HG03045 (cell line): ENCODE data around the gene C19orf53.

Source experiments
- ATAC-seq: cut with Tn5 transposase; IDR thresholded peaks from one replicate; pipeline ENCODE4 v1.9.1; 2021; ENCODE audit warnings: mild to moderate bottlenecking, moderate library complexity; ENCODE audit not compliant: unreplicated experiment

Gene C19orf53

GRCh38 chr19:13795595-13796300 lies 21.5 kb downstream of the C19orf53 start:
- peak; percentile 26 for ATAC-seq

- ATAC-seq: no peak
Measured at GRCh38 chr19:13796301-13797057, 22.2 kb downstream of the C19orf53 start.

DNA sequence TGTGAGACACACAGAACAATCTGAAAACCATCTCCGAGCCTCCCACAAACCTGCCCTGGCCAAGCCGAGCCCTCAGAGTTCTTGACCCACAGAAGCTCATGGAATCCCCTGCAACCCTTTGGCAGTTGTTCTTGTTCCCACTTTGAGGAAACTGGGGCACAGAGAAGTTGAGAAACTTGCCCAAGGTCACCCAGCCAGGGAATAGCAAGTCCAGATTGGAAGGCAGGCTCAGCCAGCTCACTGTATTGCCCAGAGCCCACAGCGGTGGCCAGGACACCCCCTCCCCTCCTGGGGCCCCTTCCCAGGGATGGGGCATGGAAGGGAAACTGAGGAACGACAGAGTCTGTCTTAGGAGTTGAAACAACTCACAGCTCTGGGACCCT lies 22.8 kb downstream of the C19orf53 start:
- no peak for ATAC-seq

GRCh38 chr19:13797870-13798269 lies 23.6 kb downstream of the C19orf53 start:
- no peak for ATAC-seq

- ATAC-seq: no peak
Measured at GRCh38 chr19:13799669-13800068, 25.4 kb downstream of the C19orf53 start.

DNA sequence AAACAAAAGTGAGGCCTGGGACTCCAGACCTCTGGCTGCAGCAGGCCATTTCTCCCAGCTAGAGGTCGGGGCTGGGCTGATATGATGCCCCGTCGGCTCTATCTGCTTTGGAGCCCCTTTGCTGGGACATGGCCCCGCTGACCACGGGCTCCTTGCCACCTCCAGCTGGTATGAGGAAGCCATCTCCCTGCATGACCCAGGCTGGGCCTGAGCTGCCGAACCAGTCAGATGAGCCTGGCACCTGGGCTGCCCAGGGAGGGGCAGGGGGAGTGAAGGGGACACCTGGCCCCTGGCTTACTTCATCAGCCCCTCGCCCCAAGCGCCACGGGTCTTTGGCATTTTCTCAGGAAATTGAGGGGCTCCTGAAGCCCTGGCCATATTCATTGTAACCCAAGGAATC lies 28.8 kb downstream of the C19orf53 start:
- no peak for ATAC-seq

- no peak for ATAC-seq
Measured at GRCh38 chr19:13804830-13805683, 30.8 kb downstream of the C19orf53 start.

GRCh38 chr19:13806728-13807127 lies 32.5 kb downstream of the C19orf53 start:
- ATAC-seq: no peak

GRCh38 chr19:13807421-13808021 lies 33.3 kb downstream of the C19orf53 start:
- no peak for ATAC-seq

GRCh38 chr19:13808856-13809255 lies 34.6 kb downstream of the C19orf53 start:
- no peak for ATAC-seq

DNA sequence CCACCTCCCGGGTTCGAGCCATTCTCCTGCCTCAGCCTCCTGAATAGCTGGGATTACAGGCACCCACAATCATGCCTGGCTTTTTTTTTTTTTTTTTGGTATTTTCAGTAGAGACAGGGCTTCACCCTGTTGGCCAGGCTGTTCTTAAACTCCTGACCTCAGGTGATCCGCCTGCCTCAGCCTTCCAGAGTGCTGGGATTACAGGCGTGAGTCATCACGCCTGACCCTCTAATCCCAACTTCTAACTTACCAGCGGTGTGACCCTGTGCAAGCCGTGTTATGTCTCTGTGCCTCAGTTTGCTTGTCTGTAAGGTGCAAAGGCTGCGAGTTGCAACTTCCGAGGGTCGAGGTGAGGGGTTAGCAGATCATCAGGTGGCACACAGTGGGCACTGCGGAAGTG lies 38.3 kb downstream of the C19orf53 start:
- ATAC-seq: no peak

DNA sequence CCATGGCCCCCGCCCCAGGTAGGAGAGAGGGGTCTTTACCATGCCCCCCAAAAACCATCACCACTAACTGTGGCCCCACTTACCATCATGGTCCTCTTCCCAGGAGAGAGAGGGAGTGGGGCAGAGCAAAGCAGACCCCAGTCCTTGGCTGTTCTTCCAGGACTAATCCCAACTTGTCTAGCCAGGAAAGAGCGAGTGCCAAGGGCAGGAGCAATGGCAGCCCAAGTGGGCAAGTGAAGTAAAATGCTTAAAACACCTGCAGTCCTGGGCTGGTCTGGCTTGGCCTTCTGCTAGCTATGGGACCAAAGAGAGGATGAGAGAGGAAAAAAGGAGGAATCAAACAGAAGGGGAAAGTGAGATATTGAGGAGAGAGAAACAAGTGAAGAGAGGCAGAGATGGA lies 38.9 kb downstream of the C19orf53 start:
- ATAC-seq: no peak

DNA sequence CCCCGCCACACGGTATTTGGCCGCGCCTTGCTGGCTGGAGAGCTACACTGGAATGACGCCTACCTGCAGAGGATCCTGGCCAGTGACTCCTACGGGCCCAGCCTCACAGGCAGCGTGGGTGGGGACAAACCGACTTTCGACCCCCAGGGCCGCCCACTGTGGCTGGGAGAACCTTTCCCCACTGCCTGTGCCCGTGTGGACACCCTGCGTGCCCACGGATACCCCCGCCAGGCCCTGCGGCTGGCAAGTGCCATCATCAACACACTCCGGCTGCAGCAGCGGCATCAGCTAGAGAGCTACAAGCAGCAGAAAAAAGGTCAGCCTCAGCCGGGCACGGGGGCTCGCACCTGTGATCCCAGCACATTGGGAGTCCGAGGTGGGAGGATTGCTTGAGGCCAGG lies 40.3 kb downstream of the C19orf53 start:
- no peak for ATAC-seq

- no peak for ATAC-seq
Measured at GRCh38 chr19:13817018-13817614, 42.9 kb downstream of the C19orf53 start.

DNA sequence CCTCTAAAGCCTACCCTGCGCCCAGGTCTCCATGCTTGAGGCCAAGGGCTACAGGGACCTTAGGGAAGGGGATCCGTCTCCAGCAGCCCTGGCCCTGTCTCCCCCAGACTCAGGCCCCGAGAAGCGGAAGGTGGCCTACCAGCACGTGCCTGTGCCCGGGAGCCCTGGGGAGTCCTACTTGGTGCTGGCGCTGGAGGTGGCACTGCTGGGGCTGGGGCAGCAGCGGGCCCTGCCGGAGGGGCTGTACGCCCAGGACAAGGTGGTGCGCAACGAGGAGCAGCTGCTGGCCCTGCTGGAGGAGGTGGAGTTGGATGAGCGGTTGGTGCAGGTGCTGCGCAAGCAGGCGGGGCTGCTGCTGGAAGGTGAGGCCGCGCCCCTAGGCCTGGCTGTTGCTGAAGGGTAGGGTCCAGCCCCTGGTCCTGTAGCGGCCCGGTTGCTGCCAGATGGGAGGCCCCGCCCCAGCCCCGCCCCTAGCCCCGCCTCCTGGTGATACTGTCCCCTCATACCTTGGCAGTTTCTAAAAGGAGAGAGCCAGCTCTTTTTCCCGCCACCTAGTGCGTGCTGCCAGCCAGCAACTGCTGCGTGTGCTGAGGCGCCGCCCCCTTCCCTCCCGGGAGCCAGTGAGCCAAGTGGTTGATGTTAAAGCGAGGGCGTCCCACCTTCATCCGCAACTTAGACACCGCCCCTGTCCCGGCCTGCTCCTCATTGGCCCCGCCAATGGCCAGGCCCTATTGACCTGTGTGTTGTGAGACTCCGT lies 43.5 kb downstream of the C19orf53 start:
- ATAC-seq: no peak

- no peak for ATAC-seq
Measured at GRCh38 chr19:13819238-13819637, 45.0 kb downstream of the C19orf53 start.

DNA sequence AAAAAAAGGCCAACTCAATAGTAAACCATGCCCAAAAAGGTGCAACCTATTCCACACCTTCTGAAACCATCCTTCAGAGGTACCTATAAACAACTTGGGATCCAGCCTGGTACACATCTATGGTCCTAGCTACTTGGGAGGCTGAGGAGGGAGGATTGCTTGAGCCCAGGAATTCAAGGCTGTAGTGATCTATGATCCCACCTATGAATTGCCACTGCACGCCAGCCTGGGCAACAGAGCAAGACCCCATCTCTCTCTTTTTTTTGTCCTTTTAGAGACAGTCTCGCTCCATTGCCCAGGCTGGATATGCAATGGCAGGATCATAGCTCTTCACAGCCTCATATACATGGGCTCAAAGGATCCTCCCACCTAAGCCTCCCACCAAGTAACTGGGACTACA lies 47.0 kb downstream of the C19orf53 start:
- no peak for ATAC-seq

GRCh38 chr19:13823256-13823655 lies 49.0 kb downstream of the C19orf53 start:
- ATAC-seq: no peak

DNA sequence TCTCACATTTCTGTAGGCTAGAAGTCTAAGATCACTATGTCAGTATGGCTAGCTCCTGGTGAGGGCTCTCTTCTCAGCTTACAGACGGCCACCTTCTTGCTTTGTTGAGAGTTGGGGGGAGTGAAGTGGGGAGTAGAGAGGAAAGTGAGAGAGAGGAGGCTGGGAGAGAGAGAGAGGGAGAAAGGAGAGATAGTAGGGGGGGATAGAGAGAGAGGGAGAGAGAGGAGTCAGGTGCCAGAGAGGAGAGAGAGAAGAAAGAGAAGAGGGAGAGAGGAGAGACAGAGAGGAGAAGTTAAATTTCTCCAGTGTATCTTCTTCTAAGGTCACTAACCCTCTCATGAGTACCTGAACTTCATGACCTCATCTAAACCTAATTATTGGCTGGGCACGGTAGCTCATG lies 49.6 kb downstream of the C19orf53 start:
- no peak for ATAC-seq

GRCh38 chr19:13824703-13825102 lies 50.4 kb downstream of the C19orf53 start:
- no peak for ATAC-seq
